H1 (cell line): Measurements from ENCODE around the gene NEK10. TPM values are rescaled to one million over a fixed set of nuclear protein-coding genes. Genes with fewer than 3 reads are reported as not detected.

Experiments
- CTCF ChIA-PET: fragments of 300-600 bp; sonication (Branson Sonifier 250); formaldehyde crosslinking; loops from one replicate; lab custom pipeline; 2021; ENCODE audit not compliant: partially characterized antibody; lab: Charles Lee
- POLR2A ChIA-PET: fragments of 300-600 bp; sonication (Branson Sonifier 250); formaldehyde crosslinking; loops from one replicate; lab custom pipeline; 2021; ENCODE audit warnings: inconsistent platforms; ENCODE audit not compliant: partially characterized antibody; lab: Charles Lee
- DNase-seq, 2 experiments: peaks; one replicate each; pipeline versions ENCODE4 v3.0.0 to v3.0.0-alpha.2; 2010 to 2022; ENCODE audit warnings: low spot score in 2 of 2, low read depth in 1 of 2, mixed read lengths in 1 of 2
- FAIRE-seq: peaks from 2 replicates; lab custom pipeline; 2011; peaks lifted over from hg19 to GRCh38; lab: Jason Lieb, UNC
- H2AFZ ChIP-seq: 2 replicates; pipeline ENCODE4 v1.8.1; 2012; ENCODE audit warnings: low read length, inconsistent platforms
- H2AK5ac ChIP-seq: 2 replicates; pipeline ENCODE4 v1.6.1; 2013; ENCODE audit warnings: low read depth, low read length
- H2BK120ac ChIP-seq: replicated peaks from 2 replicates; pipeline ENCODE3; 2013; ENCODE audit warnings: low read depth, low read length, inconsistent platforms
- H2BK12ac ChIP-seq: 2 replicates; pipeline ENCODE4 v1.6.1; 2013; ENCODE audit warnings: low read depth, low read length
- H2BK15ac ChIP-seq: 2 replicates; pipeline ENCODE4 v1.6.1; 2013; ENCODE audit warnings: low read length
- H2BK20ac ChIP-seq: 2 replicates; pipeline ENCODE4 v1.6.1; 2013; ENCODE audit warnings: low read length
- H2BK5ac ChIP-seq: 2 replicates; pipeline ENCODE4 v1.6.1; 2013; ENCODE audit warnings: low read depth, low read length
- H3K14ac ChIP-seq: 2 replicates; pipeline ENCODE4 v1.6.1; 2013; ENCODE audit warnings: inconsistent platforms; ENCODE audit not compliant: insufficient read length
- H3K18ac ChIP-seq: 2 replicates; pipeline ENCODE4 v1.6.1; 2013; ENCODE audit warnings: low read length; ENCODE audit errors: extremely low read depth
- H3K23ac ChIP-seq: 2 replicates; pipeline ENCODE4 v1.6.1; 2013; ENCODE audit warnings: inconsistent platforms; ENCODE audit not compliant: insufficient read length
- H3K23me2 ChIP-seq: 2 replicates; pipeline ENCODE4 v1.6.1; 2013; ENCODE audit warnings: low read depth, low read length
- H3K27ac ChIP-seq: 2 replicates; pipeline ENCODE4 v1.6.1; 2011; ENCODE audit warnings: low read depth, low read length, inconsistent platforms
- H3K27me3 ChIP-seq, 4 experiments: replicated peaks in 1 of 4; 1 replicate in 1 of 4; 2 replicates in 3 of 4; pipeline versions ENCODE4 v1.6.1 to v1.8.1; 2011 to 2013; ENCODE audit warnings: low read length in 3 of 4, mild to moderate bottlenecking in 3 of 4, inconsistent platforms in 2 of 4, mixed read lengths in 2 of 4, moderate library complexity in 1 of 4; ENCODE audit not compliant: control insufficient read depth in 3 of 4, insufficient read depth in 3 of 4; ENCODE audit errors: extremely low read depth in 1 of 4
- H3K36me3 ChIP-seq, 4 experiments: 2 replicates each; pipeline versions ENCODE4 v1.6.1 to v1.8.1; 2011 to 2013; ENCODE audit warnings: mild to moderate bottlenecking in 4 of 4, low read length in 3 of 4, moderate library complexity in 2 of 4, control low read depth in 1 of 4, inconsistent platforms in 1 of 4; ENCODE audit not compliant: insufficient read depth in 4 of 4, control insufficient read depth in 2 of 4
- H3K4ac ChIP-seq: replicated peaks from 2 replicates; pipeline ENCODE3; 2013; ENCODE audit warnings: low read length, low read depth, mixed read lengths, inconsistent platforms; ENCODE audit not compliant: insufficient read length
- H3K4me1 ChIP-seq, 4 experiments: replicated peaks in 1 of 4; 1 replicate in 1 of 4; 2 replicates in 3 of 4; pipeline versions ENCODE4 v1.6.1 to v1.8.1; 2011 to 2013; ENCODE audit warnings: low read length in 3 of 4, inconsistent platforms in 2 of 4, mixed read lengths in 1 of 4; ENCODE audit not compliant: insufficient read depth in 4 of 4, control insufficient read depth in 3 of 4
- H3K4me2 ChIP-seq, 2 experiments: 2 replicates each; pipeline versions ENCODE4 v1.6.1 to v1.8.1; 2011 to 2013; ENCODE audit warnings: low read depth in 2 of 2, low read length in 2 of 2, control low read depth in 1 of 2, inconsistent platforms in 1 of 2, mild to moderate bottlenecking in 1 of 2; ENCODE audit not compliant: insufficient read depth in 1 of 2
- H3K4me3 ChIP-seq, 4 experiments: fragments of 200-600, 300-600 bp in 1 of 4; sonication (generic), shearing (Covaris generic), sonication (Bioruptor Twin) in 1 of 4; 2 replicates each; pipeline versions ENCODE4 v1.5.1 to v1.8.1; 2011 to 2016; ENCODE audit warnings: low read length in 4 of 4, low read depth in 3 of 4, control low read depth in 2 of 4, inconsistent platforms in 2 of 4, mild to moderate bottlenecking in 2 of 4, mixed read lengths in 1 of 4, moderate library complexity in 1 of 4; ENCODE audit not compliant: insufficient read depth in 2 of 4; ENCODE audit errors: extremely low read depth in 1 of 4
- H3K56ac ChIP-seq: replicated peaks from 2 replicates; pipeline ENCODE3; 2013; ENCODE audit warnings: low read depth, mild to moderate bottlenecking, mixed read lengths, low read length, inconsistent platforms; ENCODE audit not compliant: insufficient read length
- H3K79me1 ChIP-seq: 2 replicates; pipeline ENCODE4 v1.6.1; 2013; ENCODE audit warnings: low read depth, low read length, control low read depth
- H3K79me2 ChIP-seq, 2 experiments: 2 replicates each; pipeline versions ENCODE4 v1.6.1 to v1.8.1; 2012 to 2013; ENCODE audit warnings: low read length in 2 of 2, mild to moderate bottlenecking in 2 of 2, inconsistent platforms in 1 of 2; ENCODE audit not compliant: insufficient read depth in 2 of 2, control insufficient read depth in 1 of 2
- H3K9ac ChIP-seq, 4 experiments: replicated peaks in 1 of 4; 1 replicate in 1 of 4; 2 replicates in 3 of 4; pipeline versions ENCODE4 v1.6.1 to v1.8.1; 2011 to 2013; ENCODE audit warnings: low read depth in 3 of 4, low read length in 3 of 4, control low read depth in 2 of 4, mild to moderate bottlenecking in 2 of 4, moderate library complexity in 2 of 4, inconsistent platforms in 1 of 4; ENCODE audit errors: extremely low read depth in 1 of 4
- H3K9me3 ChIP-seq, 2 experiments: 2 replicates each; pipeline versions ENCODE4 v1.6.1 to v1.8.1; 2012 to 2013; ENCODE audit warnings: mild to moderate bottlenecking in 2 of 2, moderate library complexity in 2 of 2, control low read depth in 1 of 2, inconsistent platforms in 1 of 2, low read depth in 1 of 2, low read length in 1 of 2, mixed read lengths in 1 of 2; ENCODE audit not compliant: insufficient read depth in 2 of 2
- H4K20me1 ChIP-seq, 2 experiments: replicated peaks in 1 of 2; 2 replicates each; pipeline versions ENCODE3 to v1.8.1; 2011 to 2013; ENCODE audit warnings: inconsistent platforms in 2 of 2, low read length in 2 of 2, mild to moderate bottlenecking in 1 of 2; ENCODE audit not compliant: insufficient read depth in 2 of 2, control insufficient read depth in 1 of 2
- H4K5ac ChIP-seq: 2 replicates; pipeline ENCODE4 v1.6.1; 2013; ENCODE audit warnings: low read length, low read depth, mixed read lengths, inconsistent platforms; ENCODE audit not compliant: insufficient read length
- H4K8ac ChIP-seq: 2 replicates; pipeline ENCODE4 v1.8.0; 2013; ENCODE audit warnings: mild to moderate bottlenecking, moderate library complexity, low read length, inconsistent platforms; ENCODE audit not compliant: insufficient read depth; ENCODE audit errors: extremely low read depth
- H4K91ac ChIP-seq: replicated peaks from 2 replicates; pipeline ENCODE3; 2013; ENCODE audit warnings: low read length, mixed read lengths, inconsistent platforms; ENCODE audit not compliant: insufficient read length
- EP300 ChIP-seq, 2 experiments: IDR thresholded peaks; 1 replicate in 1 of 2; 2 replicates in 1 of 2; pipeline ENCODE4 v1.6.1; 2011 to 2012; ENCODE audit warnings: low read depth in 2 of 2, low read length in 2 of 2, mild to moderate bottlenecking in 2 of 2, borderline replicate concordance in 1 of 2, inconsistent platforms in 1 of 2, moderate library complexity in 1 of 2
- KDM5A ChIP-seq: fragments of 200-600 bp; IDR thresholded peaks from 2 replicates; pipeline ENCODE4 v1.7.1; 2012; ENCODE audit warnings: mild to moderate bottlenecking, low read length, inconsistent platforms, mixed read lengths
- NANOG ChIP-seq: IDR thresholded peaks from 2 replicates; pipeline ENCODE4 v1.6.1; 2011; ENCODE audit warnings: low read length, low read depth, mild to moderate bottlenecking, inconsistent platforms; ENCODE audit not compliant: insufficient read depth, poor library complexity, severe bottlenecking
- POLR2AphosphoS5 ChIP-seq: IDR thresholded peaks from 2 replicates; pipeline ENCODE4 v1.6.1; 2011; ENCODE audit warnings: low read depth, low read length
- RBBP5 ChIP-seq: IDR thresholded peaks from 2 replicates; pipeline ENCODE4 v1.7.1; 2012; ENCODE audit warnings: low read depth, mild to moderate bottlenecking, inconsistent platforms, low read length, moderate library complexity, borderline replicate concordance
- RFX5 ChIP-seq: IDR thresholded peaks from 2 replicates; pipeline ENCODE4 v1.6.1; 2011; ENCODE audit warnings: low read depth, low read length, improper control_type of control experiment, borderline replicate concordance
- SAP30 ChIP-seq: fragments of 300-600 bp; sonication (generic); IDR thresholded peaks from 2 replicates; pipeline ENCODE4 v1.7.1; 2012; ENCODE audit warnings: low read length, moderate library complexity, mild to moderate bottlenecking, inconsistent platforms; ENCODE audit not compliant: insufficient read depth, insufficient replicate concordance
- TAF1 ChIP-seq: IDR thresholded peaks from 2 replicates; pipeline ENCODE4 v1.6.1; 2011; ENCODE audit warnings: mild to moderate bottlenecking, low read depth, low read length
- TEAD4 ChIP-seq: IDR thresholded peaks from 2 replicates; pipeline ENCODE4 v1.6.1; 2012; ENCODE audit warnings: low read depth, low read length, inconsistent platforms, mixed read lengths
- ZNF274 ChIP-seq: IDR thresholded peaks from 2 replicates; pipeline ENCODE4 v1.7.0; 2012; ENCODE audit warnings: low read length, borderline replicate concordance; ENCODE audit errors: extremely low read depth
- WGBS, 2 experiments: shearing (Covaris generic) in 1 of 2; methylation state at CpG; one replicate each; pipeline versions ENCODE4 v1.1.6 to v1.1.7; 2013 to 2015; ENCODE audit warnings: low lambda C conversion rate in 2 of 2, mixed read lengths in 2 of 2, inconsistent platforms in 1 of 2, low coverage in 1 of 2, missing lambda C conversion rate in 1 of 2; ENCODE audit not compliant: insufficient replicate concordance in 2 of 2, insufficient coverage in 1 of 2, insufficient read length in 1 of 2; ENCODE audit errors: extremely low coverage in 1 of 2, missing lambda C conversion rate in 1 of 2; 5-methylcytosine and 5-hydroxymethylcytosine counted together
- polyA plus RNA-seq, 7 experiments: library from polyadenylated mRNA; depleted of rRNA in 3 of 7; stranded (reverse) in 5 of 7; unstranded in 2 of 7; fragments of >200 nt in 5 of 7; fragments of 200-250 nt in 2 of 7; gene quantifications; 1 replicate in 5 of 7; 2 replicates in 1 of 7; 4 replicates in 1 of 7; pipeline versions ENCODE4 v1.2.1 to v1.2.3, GENCODE V29; 2011 to 2013; ENCODE audit warnings: missing spikeins in 2 of 7, mixed read lengths in 2 of 7
- total RNA-seq: library from RNA; stranded (reverse); fragmentation: NEBNext Ultra II Directional; extraction: Animal tissue kit (Norgen Biotek cat#: 25700); gene quantifications from 2 replicates; pipeline ENCODE4 v1.2.1, GENCODE V29; 2021

Gene NEK10
- total and polyA plus RNA-seq, 2 of the 8 experiments (the other 6 are each of a cell fraction or from before 2014, with no cell fraction given) = 0.18 to 0.50 TPM

GRCh38 chr3:27380433-27381357 is 11.5 kb upstream of the NEK10 start:
- ChIA-PET CTCF (interaction anchor here (1.6 kb wide), 1 partner anchor 68 kb away, joined by 3 read pairs; no protein-coding TSS in a partner anchor), POLR2A (interaction anchor here (1.5 kb wide), 1 partner anchor 11 kb away, joined by 4 read pairs; the partner anchor contains the start of gene NEK10)
- Histone ChIP-seq H3K23me2 (no peaks in the 10 kb centered on the region), H3K9ac (no peak overlapping the region), H2AFZ (no peak overlapping the region), H2BK12ac (no peak overlapping the region), H3K4me3 (no peak overlapping the region), H3K23ac (no peak overlapping the region), H2AK5ac (no peak overlapping the region), H3K18ac (no peak overlapping the region), H3K4me2 (no peak overlapping the region), H2BK5ac (no peak overlapping the region), H3K9me3 (no peaks in the 10 kb centered on the region), H3K14ac (no peak overlapping the region), H2BK20ac (no peak overlapping the region), H4K91ac (no peak overlapping the region), H3K27me3 (no peaks in the 10 kb centered on the region), H4K8ac (no peak overlapping the region), H3K56ac (no peak overlapping the region), H3K4ac (no peak overlapping the region), H3K79me2 (no peaks in the 10 kb centered on the region), H2BK15ac (no peak overlapping the region), H2BK120ac (no peak overlapping the region), H3K36me3 (peaks cover 0 to 42% (median 24%) of the 10 kb centered on the region in 4 experiments; a peak in 6 of 8 replicates), H4K5ac (no peak overlapping the region), H3K27ac (no peak overlapping the region), H4K20me1 (peaks cover 0 to 3% of the 10 kb centered on the region in 2 experiments), H3K4me1 (no peaks in the 10 kb centered on the region), H3K79me1 (no peaks in the 10 kb centered on the region)
- WGBS, 2 experiments = 98% methylated on average over 3 of the region's 3 CpGs; no CpG with 5 or more reads in 1 of the 2 experiments
- FAIRE-seq (no peak), DNase-seq (no peak)
- TF ChIP-seq ZNF274 (no peak), POLR2AphosphoS5 (no peak), SAP30 (no peak), RFX5 (no peak), RBBP5 (no peak), EP300 (IDR thresholded peaks at IDR 0.05; ENCODE audit: borderline replicate concordance in 1 of 2, low read depth in 2 of 2, low read length in 2 of 2) (no peak), KDM5A (no peak), TEAD4 (no peak), NANOG (no peak), TAF1 (no peak)
